GM21786 (cell line): ENCODE results near the gene RBFOX2.
"Not testable (repeated sequence)": the region's sequence is repeated elsewhere in the genome, so short reads cannot be mapped to it uniquely, and the experiment has no call there.

Experiments used
- ATAC-seq: cut with Tn5 transposase; IDR thresholded peaks from one replicate; pipeline ENCODE4 v1.9.1; 2021; ENCODE audit not compliant: unreplicated experiment

The RBFOX2 gene

DNA sequence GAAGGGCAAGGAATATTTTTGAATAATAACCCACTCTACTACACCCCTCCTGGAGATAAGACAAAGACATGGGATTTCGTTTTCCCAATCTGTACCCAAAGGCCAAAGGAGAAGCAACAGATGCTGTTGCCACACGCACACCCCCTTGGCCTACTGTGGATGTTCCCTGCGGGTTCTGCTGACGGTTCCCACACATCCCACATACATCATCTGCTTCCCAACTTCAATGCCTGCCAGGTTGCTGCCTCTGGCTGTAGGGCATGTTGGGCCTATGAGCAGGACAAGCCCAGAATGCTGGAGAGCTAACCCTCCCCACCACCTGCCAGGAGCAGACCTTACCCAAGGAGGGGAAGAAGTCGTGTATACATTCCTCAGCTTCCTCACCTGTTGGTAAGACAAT is 13.6 kb upstream of the RBFOX2 start:
- no peak for ATAC-seq

GRCh38 chr22:36039125-36039524 is 10.5 kb upstream of the RBFOX2 start:
- ATAC-seq = no peak

DNA sequence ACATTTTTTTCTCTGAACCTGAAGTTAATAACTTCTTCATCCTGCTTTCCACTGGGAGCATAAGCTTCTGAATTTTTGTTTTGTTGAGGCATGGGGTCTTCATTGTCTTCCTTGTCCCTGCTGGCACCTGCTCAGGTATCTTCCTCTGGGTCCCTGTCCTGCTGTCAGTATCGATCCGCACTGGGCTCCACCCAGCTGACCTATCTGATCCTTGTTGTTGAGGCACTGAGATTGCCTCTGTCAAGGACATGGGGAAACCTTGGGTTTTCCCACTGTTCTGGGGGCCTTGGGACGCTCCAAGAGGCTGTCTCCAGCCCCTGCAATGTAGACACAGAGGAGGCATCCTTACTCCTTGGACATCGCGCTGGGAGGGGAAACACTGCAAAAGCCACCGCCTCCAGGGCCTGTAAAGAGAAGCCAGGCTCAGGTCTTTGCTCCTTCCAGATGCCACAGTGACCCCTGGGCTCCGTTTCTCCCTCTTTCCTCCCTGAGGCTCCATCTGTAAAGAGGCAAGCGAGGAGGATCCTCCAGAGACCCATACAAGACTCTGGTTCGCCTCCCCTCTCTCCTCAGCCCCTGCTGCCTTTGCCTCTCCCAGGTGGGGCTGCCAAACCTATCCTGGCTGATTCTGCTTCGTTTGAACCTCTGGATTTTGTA is 8.6 kb upstream of the RBFOX2 start:
- no peak for ATAC-seq

DNA sequence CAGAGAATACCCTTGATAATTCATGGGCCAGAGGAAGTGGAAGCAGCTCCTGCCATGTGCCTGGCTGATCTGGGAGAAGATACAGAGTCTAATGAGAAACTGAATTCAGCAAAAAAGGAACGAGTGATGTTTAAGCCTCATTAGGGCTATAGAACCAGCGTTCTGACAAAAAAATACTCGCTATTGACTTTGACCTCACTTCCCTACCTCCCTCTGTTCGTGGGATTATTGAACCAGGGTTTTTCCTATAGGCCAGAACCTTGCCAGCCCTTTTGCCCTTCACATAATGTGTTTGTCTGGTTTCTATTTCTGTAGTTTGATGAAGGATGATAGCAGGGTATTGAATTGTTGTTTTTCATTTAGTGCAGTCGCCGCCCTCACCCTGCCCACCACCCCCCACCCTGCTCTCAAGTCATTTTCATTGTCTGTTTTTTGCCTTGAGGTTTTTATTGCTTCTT is 7.6 kb upstream of the RBFOX2 start:
- ATAC-seq = no peak

- no peak for ATAC-seq
Observed at GRCh38 chr22:36032611-36033010, 4.0 kb upstream of the RBFOX2 start.

- ATAC-seq = no peak
Observed at GRCh38 chr22:36029406-36029755, 757 bp upstream of the RBFOX2 start.

- no peak for ATAC-seq
Observed at GRCh38 chr22:36027935-36028645, 534 bp downstream of the RBFOX2 start.

DNA sequence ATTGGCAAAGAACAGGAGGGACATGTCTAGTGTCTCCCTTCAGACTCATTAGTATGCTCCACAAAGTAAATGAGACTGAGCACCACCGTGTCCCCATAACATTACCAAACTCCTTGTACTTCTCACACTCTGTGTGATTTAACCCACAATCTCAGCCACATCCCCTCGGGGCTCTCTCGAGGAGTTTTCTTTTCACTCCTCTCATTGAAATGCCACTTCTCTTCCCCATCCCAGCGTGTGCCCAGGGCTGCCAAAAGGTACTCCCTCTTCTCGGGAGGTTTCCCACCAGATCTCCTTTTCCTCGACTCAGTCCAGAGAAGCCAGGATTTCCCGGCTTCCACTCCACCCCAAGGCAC is 1.1 kb downstream of the RBFOX2 start:
- ATAC-seq = no peak

DNA sequence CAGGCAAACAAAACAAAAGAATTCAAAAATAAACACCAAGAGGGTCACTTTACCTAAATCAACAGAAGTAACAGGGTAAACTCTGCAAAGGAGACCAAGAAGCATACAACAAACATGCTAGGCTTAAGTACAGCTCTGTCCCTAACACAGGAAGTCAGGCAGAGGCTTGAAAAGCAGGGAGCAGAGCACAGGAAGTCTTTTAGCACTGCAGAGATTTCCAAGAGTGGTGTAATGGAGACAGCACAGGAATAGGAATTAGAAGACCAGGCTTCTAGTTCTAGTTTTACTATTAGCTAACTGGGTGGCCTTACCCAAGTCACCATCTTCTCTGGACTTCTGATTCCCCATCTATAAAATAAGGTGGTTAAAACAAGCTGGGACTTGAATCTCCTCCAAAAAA is 1.9 kb downstream of the RBFOX2 start:
- ATAC-seq = no peak

DNA sequence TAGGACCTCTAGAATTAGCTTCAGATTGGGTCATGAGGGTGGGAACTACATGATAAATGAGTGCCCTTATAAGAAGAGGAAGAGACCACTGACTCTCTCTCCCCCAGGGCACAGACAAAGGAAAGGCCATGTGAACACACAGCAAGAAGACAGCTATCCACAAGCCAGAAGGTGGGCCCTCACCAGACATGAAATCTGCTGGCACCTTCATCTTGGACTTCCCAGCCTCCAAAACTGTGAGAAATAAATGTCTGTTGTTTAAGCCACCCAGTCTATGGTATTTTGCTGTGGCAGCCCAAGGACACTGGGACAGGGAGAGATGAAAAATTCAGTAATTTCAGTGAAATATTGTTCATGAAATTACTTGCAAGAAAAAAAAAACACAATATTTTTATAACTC is 5.9 kb downstream of the RBFOX2 start:
- no peak for ATAC-seq

GRCh38 chr22:36022162-36022561 is 6.5 kb downstream of the RBFOX2 start:
- ATAC-seq = no peak

- ATAC-seq = no peak
Observed at GRCh38 chr22:36021606-36022153, 6.9 kb downstream of the RBFOX2 start.

DNA sequence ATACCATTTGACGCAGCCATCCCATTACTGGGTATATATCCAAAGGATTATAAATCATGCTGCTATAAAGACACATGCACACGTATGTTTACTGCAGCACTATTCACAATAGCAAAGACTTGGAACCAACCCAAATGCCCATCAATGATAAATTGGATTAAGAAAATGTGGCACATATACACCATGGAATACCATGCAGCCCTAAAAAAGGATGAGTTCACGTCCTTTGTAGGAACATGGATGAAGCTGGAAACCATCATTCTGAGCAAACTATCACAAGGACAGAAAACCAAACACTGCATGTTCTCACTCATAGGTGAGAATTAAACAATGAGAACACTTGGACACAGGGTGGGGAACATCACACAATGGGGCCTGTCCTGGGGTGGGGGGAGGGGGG is 7.8 kb downstream of the RBFOX2 start:
- not testable (repeated sequence) for ATAC-seq

- ATAC-seq = no peak
Observed at GRCh38 chr22:36017651-36018091, 11.0 kb downstream of the RBFOX2 start.

- ATAC-seq = no peak
Observed at GRCh38 chr22:36016684-36017083, 11.9 kb downstream of the RBFOX2 start.

- ATAC-seq = no peak
Observed at GRCh38 chr22:36015811-36016529, 12.7 kb downstream of the RBFOX2 start.

DNA sequence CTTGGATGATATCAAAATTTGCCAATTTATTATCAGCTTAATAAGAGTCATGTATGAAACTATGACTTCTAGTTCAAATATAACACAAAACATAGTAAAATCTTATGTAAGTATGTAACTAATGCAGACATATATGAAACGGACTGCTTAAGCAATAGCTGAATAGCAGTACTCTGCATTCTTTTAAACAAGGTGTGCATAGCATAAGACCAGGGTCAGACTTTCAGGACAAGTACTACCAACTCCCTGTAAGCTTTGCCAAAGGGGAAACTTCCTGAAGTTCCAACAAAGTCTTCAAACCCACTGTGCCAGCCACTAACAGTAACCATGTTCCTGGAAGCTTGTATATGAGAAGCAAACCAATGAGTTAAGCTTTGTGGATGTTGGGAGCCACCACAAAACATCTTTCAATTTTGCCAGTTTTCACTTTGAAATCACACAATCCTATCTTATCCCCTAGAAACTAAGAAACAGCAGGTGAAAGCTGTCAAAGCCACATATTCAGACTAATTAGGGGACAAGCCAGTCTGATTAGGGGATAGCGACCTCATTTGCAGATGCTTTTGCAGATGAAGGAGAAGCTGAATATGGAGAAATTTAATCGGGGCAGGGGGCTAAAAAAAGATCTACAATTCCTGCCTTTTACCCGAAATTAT is 13.3 kb downstream of the RBFOX2 start:
- no peak for ATAC-seq

- no peak for ATAC-seq
Observed at GRCh38 chr22:36014546-36015074, 14.0 kb downstream of the RBFOX2 start.

- no peak for ATAC-seq
Observed at GRCh38 chr22:36012332-36012731, 16.3 kb downstream of the RBFOX2 start.

- no peak for ATAC-seq
Observed at GRCh38 chr22:36010882-36011281, 17.7 kb downstream of the RBFOX2 start.

DNA sequence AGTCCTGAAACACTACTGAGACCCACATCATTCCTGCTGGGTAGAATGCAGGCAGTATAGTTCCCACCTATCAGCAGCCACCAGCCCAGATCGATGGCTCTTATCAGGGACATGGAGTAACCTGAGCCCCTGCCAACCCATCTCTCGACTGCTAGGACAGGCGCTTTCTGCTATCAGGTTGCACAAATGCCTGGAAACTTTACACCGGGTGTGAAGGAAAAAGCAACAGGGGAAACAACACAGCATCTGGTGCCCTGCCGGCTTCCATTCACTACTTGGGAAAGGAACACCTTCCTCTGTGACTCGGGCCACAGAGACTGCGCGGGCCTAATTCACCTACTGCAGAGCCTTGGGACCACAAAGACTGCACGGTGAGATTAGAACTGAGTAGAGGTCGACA is 18.5 kb downstream of the RBFOX2 start:
- no peak for ATAC-seq
